ENCODE data around the gene PPP1R10.

- TF ChIP-seq CTCF (IDR thresholded peaks at IDR 0.05) (no peak), POLR2A (IDR thresholded peaks at IDR 0.05) (no peak)
Observed at GRCh38 chr6:30664994-30665767, 48.1 kb upstream of the PPP1R10 start.
